IMR-90 (cell line): ENCODE data around the gene MYCBP2. TPM values are rescaled to one million over a fixed set of nuclear protein-coding genes. Genes with fewer than 3 reads are reported as not detected.

Experiments
- ATAC-seq: fragments of 200-7000 bp; cut with Tn5 transposase; 2 replicates; pipeline ENCODE4 v1.9.1; 2020; ENCODE audit warnings: low read depth, mild to moderate bottlenecking, moderate library complexity
- BruUV-seq: library from RNA; stranded (reverse); fragments of 400-500 nt; replicated peaks from 2 replicates; lab custom pipeline; 2021; lab: Mats Ljungman, UMichigan
- CTCF ChIA-PET: fragments of 300-600 bp; formaldehyde crosslinking; extraction: SDS; loops from one replicate; lab custom pipeline; 2021; ENCODE audit warnings: antibody characterized with exemption; lab: Yijun Ruan, JAX
- POLR2A ChIA-PET: fragments of 300-600 bp; sonication (Branson Sonifier 250); formaldehyde crosslinking; loops from one replicate; lab custom pipeline; 2022; ENCODE audit warnings: antibody characterized with exemption; ENCODE audit not compliant: unreplicated experiment; lab: Charles Lee
- DNase-seq: peaks from one replicate; pipeline ENCODE4 v3.0.0; 2013
- H2AFZ ChIP-seq: replicated peaks from 2 replicates; pipeline ENCODE3; 2013; ENCODE audit warnings: low read length, mild to moderate bottlenecking; ENCODE audit not compliant: poor library complexity
- H2AK5ac ChIP-seq: 2 replicates; pipeline ENCODE4 v1.6.1; 2013; ENCODE audit warnings: low read depth, low read length, inconsistent platforms
- H2AK9ac ChIP-seq: replicated peaks from 2 replicates; pipeline ENCODE3; 2013; ENCODE audit warnings: mild to moderate bottlenecking, low read depth, low read length, moderate library complexity; ENCODE audit not compliant: poor library complexity
- H2BK120ac ChIP-seq: 2 replicates; pipeline ENCODE4 v1.6.1; 2013; ENCODE audit warnings: low read depth, low read length, inconsistent platforms
- H2BK15ac ChIP-seq: 3 replicates; pipeline ENCODE4 v1.6.1; 2013; ENCODE audit warnings: low read depth, low read length, inconsistent platforms
- H2BK20ac ChIP-seq: 2 replicates; pipeline ENCODE4 v1.6.1; 2013; ENCODE audit warnings: low read depth, mild to moderate bottlenecking, inconsistent platforms, low read length, moderate library complexity
- H2BK5ac ChIP-seq: 2 replicates; pipeline ENCODE4 v1.6.1; 2013; ENCODE audit warnings: mild to moderate bottlenecking, low read depth, low read length, inconsistent platforms; ENCODE audit not compliant: poor library complexity, severe bottlenecking
- H3K14ac ChIP-seq: replicated peaks from 2 replicates; pipeline ENCODE4 v1.6.1; 2013; ENCODE audit warnings: low read depth, low read length, inconsistent platforms
- H3K18ac ChIP-seq: 2 replicates; pipeline ENCODE4 v1.6.1; 2013; ENCODE audit warnings: low read depth, low read length, control low read depth
- H3K23ac ChIP-seq: 2 replicates; pipeline ENCODE4 v1.6.1; 2013; ENCODE audit warnings: low read depth, low read length, inconsistent platforms
- H3K27ac ChIP-seq: 2 replicates; pipeline ENCODE4 v1.5.1; 2013; ENCODE audit warnings: mild to moderate bottlenecking, control low read depth, low read length; ENCODE audit not compliant: insufficient read depth
- H3K27me3 ChIP-seq: 2 replicates; pipeline ENCODE4 v1.6.1; 2013; ENCODE audit warnings: low read length; ENCODE audit not compliant: control insufficient read depth, insufficient read depth
- H3K36me3 ChIP-seq: 2 replicates; pipeline ENCODE4 v1.6.1; 2013; ENCODE audit warnings: low read length, mixed read lengths; ENCODE audit not compliant: control insufficient read depth, insufficient read depth
- H3K4ac ChIP-seq: 2 replicates; pipeline ENCODE4 v1.6.1; 2013; ENCODE audit warnings: low read depth, low read length, inconsistent platforms
- H3K4me1 ChIP-seq: 2 replicates; pipeline ENCODE4 v1.6.1; 2013; ENCODE audit warnings: low read length, mixed read lengths; ENCODE audit not compliant: control insufficient read depth, insufficient read depth
- H3K4me2 ChIP-seq: 2 replicates; pipeline ENCODE4 v1.6.1; 2013; ENCODE audit warnings: low read depth, mild to moderate bottlenecking, control low read depth, low read length, moderate library complexity
- H3K4me3 ChIP-seq: 2 replicates; pipeline ENCODE4 v1.5.1; 2013; ENCODE audit warnings: low read depth, mild to moderate bottlenecking, control low read depth, low read length, moderate library complexity; ENCODE audit not compliant: insufficient read depth
- H3K56ac ChIP-seq: 2 replicates; pipeline ENCODE4 v1.6.1; 2013; ENCODE audit warnings: low read length, inconsistent platforms; ENCODE audit not compliant: insufficient read depth; ENCODE audit errors: extremely low read depth
- H3K79me1 ChIP-seq, 2 experiments: 2 replicates each; pipeline ENCODE4 v1.6.1; 2013; ENCODE audit warnings: low read length in 2 of 2, inconsistent platforms in 1 of 2, low read depth in 1 of 2
- H3K9ac ChIP-seq: 2 replicates; pipeline ENCODE4 v1.6.1; 2013; ENCODE audit warnings: low read depth, low read length, control low read depth
- H3K9me1 ChIP-seq: 2 replicates; pipeline ENCODE4 v1.6.1; 2013; ENCODE audit warnings: low read length, inconsistent platforms; ENCODE audit not compliant: insufficient read depth
- H3K9me3 ChIP-seq: 2 replicates; pipeline ENCODE4 v1.6.1; 2013; ENCODE audit warnings: low read length; ENCODE audit not compliant: control insufficient read depth, insufficient read depth
- H4K20me1 ChIP-seq: 2 replicates; pipeline ENCODE4 v1.6.1; 2013; ENCODE audit warnings: low read length, inconsistent platforms; ENCODE audit not compliant: insufficient read depth
- H4K5ac ChIP-seq: 2 replicates; pipeline ENCODE4 v1.6.1; 2013; ENCODE audit warnings: mild to moderate bottlenecking, low read depth, low read length, control low read depth
- H4K8ac ChIP-seq, 2 experiments: 2 replicates each; pipeline ENCODE4 v1.6.1; 2013; ENCODE audit warnings: low read depth in 2 of 2, low read length in 2 of 2, control low read depth in 1 of 2, inconsistent platforms in 1 of 2
- H4K91ac ChIP-seq: 2 replicates; pipeline ENCODE4 v1.6.1; 2013; ENCODE audit warnings: low read depth, low read length, inconsistent platforms; ENCODE audit not compliant: insufficient read depth
- BHLHE40 ChIP-seq: fragments of 150-350 bp; IDR thresholded peaks from 2 replicates; pipeline ENCODE4 v1.6.1; 2016; ENCODE audit warnings: mild to moderate bottlenecking, low read depth, low read length
- CEBPB ChIP-seq: IDR thresholded peaks from 2 replicates; pipeline ENCODE4 v1.6.1; 2012; ENCODE audit warnings: low read depth, low read length, improper control_type of control experiment
- CHD1 ChIP-seq: IDR thresholded peaks from 2 replicates; pipeline ENCODE4 v1.6.1; 2012; ENCODE audit warnings: low read depth, low read length, improper control_type of control experiment
- ELK1 ChIP-seq: fragments of 150-350 bp; IDR thresholded peaks from 2 replicates; pipeline ENCODE4 v1.6.1; 2016; ENCODE audit warnings: low read depth, mild to moderate bottlenecking, low read length, moderate library complexity, borderline replicate concordance
- FOS ChIP-seq: fragments of 150-350 bp; IDR thresholded peaks from 2 replicates; pipeline ENCODE4 v1.6.1; 2016; ENCODE audit warnings: low read depth, low read length
- MAFK ChIP-seq: IDR thresholded peaks from 2 replicates; pipeline ENCODE4 v1.6.1; 2012; ENCODE audit warnings: low read depth, low read length, improper control_type of control experiment
- MAZ ChIP-seq: IDR thresholded peaks from 2 replicates; pipeline ENCODE4 v1.6.1; 2012; ENCODE audit warnings: low read depth, mild to moderate bottlenecking, low read length, improper control_type of control experiment, moderate library complexity, borderline replicate concordance
- MXI1 ChIP-seq: IDR thresholded peaks from 2 replicates; pipeline ENCODE4 v1.6.1; 2012; ENCODE audit warnings: low read depth, mild to moderate bottlenecking, low read length, moderate library complexity, borderline replicate concordance
- NFE2L2 ChIP-seq: fragments of 150-350 bp; IDR thresholded peaks from 2 replicates; pipeline ENCODE4 v1.6.1; 2016; ENCODE audit warnings: low read depth, mild to moderate bottlenecking, low read length
- POLR2A ChIP-seq: IDR thresholded peaks from 2 replicates; pipeline ENCODE4 v1.6.1; 2012; ENCODE audit warnings: mild to moderate bottlenecking, low read depth, low read length
- RAD21 ChIP-seq: IDR thresholded peaks from 2 replicates; pipeline ENCODE4 v1.6.1; 2012; ENCODE audit warnings: low read length, improper control_type of control experiment
- RCOR1 ChIP-seq: IDR thresholded peaks from 2 replicates; pipeline ENCODE4 v1.6.1; 2012; ENCODE audit warnings: mild to moderate bottlenecking, low read length, improper control_type of control experiment; ENCODE audit not compliant: insufficient replicate concordance
- RFX5 ChIP-seq: IDR thresholded peaks from 2 replicates; pipeline ENCODE4 v1.8.0; 2012; ENCODE audit warnings: low read depth, mild to moderate bottlenecking, low read length, moderate library complexity
- SMC3 ChIP-seq: fragments of 150-350 bp; IDR thresholded peaks from 2 replicates; pipeline ENCODE4 v1.6.1; 2016; ENCODE audit warnings: low read depth, mild to moderate bottlenecking, antibody characterized with exemption, low read length, moderate library complexity
- USF2 ChIP-seq: fragments of 150-350 bp; IDR thresholded peaks from 2 replicates; pipeline ENCODE4 v1.6.1; 2017; ENCODE audit warnings: mild to moderate bottlenecking, antibody characterized with exemption, low read length, low read depth
- WGBS, 2 experiments: methylation state at CpG; one replicate each; pipeline versions ENCODE4 v1.1.5 to v1.1.7; 2013; ENCODE audit warnings: missing lambda C conversion rate in 2 of 2; ENCODE audit not compliant: insufficient read length in 1 of 2; ENCODE audit errors: extremely low coverage in 2 of 2; 5-methylcytosine and 5-hydroxymethylcytosine counted together
- dilution Hi-C: fragments of 300-500 bp; cut with HindIII; formaldehyde crosslinking; loops from one replicate; pipeline ENCODE4 v1.14.3; 2018; ENCODE audit warnings: low sequenced_read_pairs; ENCODE audit not compliant: unreplicated experiment
- in situ Hi-C: fragments of 300-500 bp; cut with MboI; formaldehyde crosslinking; loops from 3 replicates; pipeline ENCODE4 v1.14.3; 2019; ENCODE audit warnings: low sequenced_read_pairs, inconsistent platforms, mixed read lengths
- intact Hi-C: fragments of 100-400 bp; cut with micrococcal nuclease; formaldehyde crosslinking; loops from 2 replicates; pipeline ENCODE4 v1.10.0; 2022
- polyA plus RNA-seq, 3 experiments: library from polyadenylated mRNA; depleted of rRNA; stranded (reverse); fragments of >200 nt; gene quantifications; 2 replicates each; pipeline ENCODE4 v1.2.3, GENCODE V29; 2012; ENCODE audit warnings: low replicate concordance in 1 of 3
- total RNA-seq: library from RNA; depleted of rRNA; stranded (reverse); fragments of >200 nt; gene quantifications from 2 replicates; pipeline ENCODE4 v1.2.3, GENCODE V29; 2012
- TF ChIP-seq, protein P1 (sequence below): conservative IDR thresholded peaks from 2 replicates; pipeline ENCODE4 v1.5.1; 2012; ENCODE audit warnings: mild to moderate bottlenecking, low read depth, low read length, improper control_type of control experiment

Gene MYCBP2
- total and polyA plus RNA-seq, 2 of the 4 experiments (the other 2 are of a cell fraction), result 20.1 to 43.2 TPM

GRCh38 chr13:77299587-77299986, 27.3 kb downstream of the MYCBP2 start:
- no peak overlapping the region for H2AFZ ChIP-seq
- H4K5ac ChIP-seq, result no peak overlapping the region
- in situ Hi-C loops, result no loop called here
- no peaks in the 10 kb centered on the region for H3K27me3 ChIP-seq
- no peak overlapping the region for H2AK9ac ChIP-seq
- no peak overlapping the region for H3K4me3 ChIP-seq
- no peak overlapping the region for H3K14ac ChIP-seq
- no peaks in the 10 kb centered on the region for H4K20me1 ChIP-seq
- peaks cover 4% of the 10 kb centered on the region for H3K4me1 ChIP-seq
- dilution Hi-C loops, result no loop called here
- intact Hi-C loops, result no loop called here
- DNase-seq, result no peak
- peak overlapping the region; percentile 73 for H2BK5ac ChIP-seq
- H3K56ac ChIP-seq, result no peak overlapping the region
- H3K4ac ChIP-seq, result no peak overlapping the region
- ChIA-PET POLR2A (interaction anchor here (1.6 kb wide), 1 partner anchor 27 kb away, joined by 3 read pairs; the partner anchor contains the start of gene MYCBP2), CTCF (no interaction called here)
- no peaks in the 10 kb centered on the region for H3K9me3 ChIP-seq
- peaks cover 5% of the 10 kb centered on the region; the same call in 1 of the 2 replicates for H3K9me1 ChIP-seq
- H3K23ac ChIP-seq, result no peak overlapping the region
- H3K9ac ChIP-seq, result no peak overlapping the region
- no peak overlapping the region for H2AK5ac ChIP-seq
- no TSS peak for BruUV-seq
- H4K8ac ChIP-seq, result no peak overlapping the region
- no peak overlapping the region for H4K91ac ChIP-seq
- H3K27ac ChIP-seq, result peak overlapping the region; percentile 80; the same call in 1 of the 2 replicates
- peaks cover 3% of the 10 kb centered on the region for H3K36me3 ChIP-seq
- H3K4me2 ChIP-seq, result peak overlapping the region; percentile 72
- ATAC-seq, result peak; percentile 5
- H3K18ac ChIP-seq, result no peak overlapping the region
- TF ChIP-seq MAZ (no peak), MAFK (no peak), RFX5 (no peak), BHLHE40 (no peak), ELK1 (no peak), SMC3 (no peak), NFE2L2 (no peak), CEBPB (no peak), USF2 (no peak), CHD1 (no peak), MXI1 (no peak), FOS (no peak), RCOR1 (no peak), RAD21 (no peak), POLR2A (no peak)
- TF ChIP-seq, protein P1, sequence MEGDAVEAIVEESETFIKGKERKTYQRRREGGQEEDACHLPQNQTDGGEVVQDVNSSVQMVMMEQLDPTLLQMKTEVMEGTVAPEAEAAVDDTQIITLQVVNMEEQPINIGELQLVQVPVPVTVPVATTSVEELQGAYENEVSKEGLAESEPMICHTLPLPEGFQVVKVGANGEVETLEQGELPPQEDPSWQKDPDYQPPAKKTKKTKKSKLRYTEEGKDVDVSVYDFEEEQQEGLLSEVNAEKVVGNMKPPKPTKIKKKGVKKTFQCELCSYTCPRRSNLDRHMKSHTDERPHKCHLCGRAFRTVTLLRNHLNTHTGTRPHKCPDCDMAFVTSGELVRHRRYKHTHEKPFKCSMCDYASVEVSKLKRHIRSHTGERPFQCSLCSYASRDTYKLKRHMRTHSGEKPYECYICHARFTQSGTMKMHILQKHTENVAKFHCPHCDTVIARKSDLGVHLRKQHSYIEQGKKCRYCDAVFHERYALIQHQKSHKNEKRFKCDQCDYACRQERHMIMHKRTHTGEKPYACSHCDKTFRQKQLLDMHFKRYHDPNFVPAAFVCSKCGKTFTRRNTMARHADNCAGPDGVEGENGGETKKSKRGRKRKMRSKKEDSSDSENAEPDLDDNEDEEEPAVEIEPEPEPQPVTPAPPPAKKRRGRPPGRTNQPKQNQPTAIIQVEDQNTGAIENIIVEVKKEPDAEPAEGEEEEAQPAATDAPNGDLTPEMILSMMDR, result no peak
- WGBS, 2 experiments, result no CpG with 5 or more reads among the region's 1 CpG
- peaks cover 19 to 40% of the 10 kb centered on the region in 2 experiments; a peak in 3 of 4 replicates for H3K79me1 ChIP-seq
- H2BK120ac ChIP-seq, result no peak overlapping the region
- H2BK20ac ChIP-seq, result no peak overlapping the region
- no peak overlapping the region for H2BK15ac ChIP-seq
